Osteoblast (primary cell): Measurements from ENCODE around the gene NOSIP. TPM values are rescaled to one million over a fixed set of nuclear protein-coding genes. Genes with fewer than 3 reads are reported as not detected.

Source experiments
- DNase-seq: peaks from one replicate; pipeline ENCODE4 v3.0.0; 2011; ENCODE audit warnings: low spot score, mixed read lengths; ENCODE audit not compliant: insufficient read length; ENCODE audit errors: missing footprints
- H2AFZ ChIP-seq: 2 replicates; pipeline ENCODE4 v1.6.0; 2011; ENCODE audit warnings: mild to moderate bottlenecking, low read length
- H3K27ac ChIP-seq: 2 replicates; pipeline ENCODE4 v1.5.1; 2011; ENCODE audit warnings: mild to moderate bottlenecking, low read depth, low read length, moderate library complexity
- H3K27me3 ChIP-seq: 2 replicates; pipeline ENCODE4 v1.6.0; 2012; ENCODE audit warnings: mild to moderate bottlenecking, control low read depth, inconsistent platforms, low read length, moderate library complexity; ENCODE audit not compliant: insufficient read depth
- H3K36me3 ChIP-seq: 2 replicates; pipeline ENCODE4 v1.5.1; 2011; ENCODE audit warnings: mild to moderate bottlenecking, low read length, control low read depth, moderate library complexity; ENCODE audit not compliant: insufficient read depth
- H3K4me1 ChIP-seq: 2 replicates; pipeline ENCODE4 v1.5.1; 2011; ENCODE audit warnings: mild to moderate bottlenecking, low read length, control low read depth, moderate library complexity; ENCODE audit not compliant: insufficient read depth
- H3K4me2 ChIP-seq: 2 replicates; pipeline ENCODE4 v1.6.0; 2011; ENCODE audit warnings: mild to moderate bottlenecking, low read length; ENCODE audit not compliant: insufficient read depth
- H3K4me3 ChIP-seq: fragments of 200-600 bp; sonication (generic); 3 replicates; pipeline ENCODE4 v1.5.1; 2012; ENCODE audit warnings: mild to moderate bottlenecking, low read length, inconsistent platforms; ENCODE audit not compliant: insufficient read depth
- H3K79me2 ChIP-seq: 2 replicates; pipeline ENCODE4 v1.6.0; 2012; ENCODE audit warnings: mild to moderate bottlenecking, low read length, control low read depth, inconsistent platforms; ENCODE audit not compliant: insufficient read depth
- H3K9me3 ChIP-seq: 2 replicates; pipeline ENCODE4 v1.5.1; 2011; ENCODE audit warnings: low read depth, low read length, control low read depth
- H4K20me1 ChIP-seq: 2 replicates; pipeline ENCODE4 v1.6.0; 2012; ENCODE audit warnings: mild to moderate bottlenecking, low read length, control low read depth; ENCODE audit not compliant: insufficient read depth
- total RNA-seq: library from RNA; depleted of rRNA; stranded (reverse); fragments of >200 nt; gene quantifications from 2 replicates; pipeline ENCODE4 v1.2.3, GENCODE V29; 2012
- TF ChIP-seq, protein P1 (sequence below): IDR thresholded peaks from 2 replicates; pipeline ENCODE4 v1.5.1; 2011; ENCODE audit warnings: mild to moderate bottlenecking, low read depth, low read length, moderate library complexity; ENCODE audit errors: extremely low read depth

NOSIP gene
- total RNA-seq, 1 donor, result 68.0 TPM

DNA sequence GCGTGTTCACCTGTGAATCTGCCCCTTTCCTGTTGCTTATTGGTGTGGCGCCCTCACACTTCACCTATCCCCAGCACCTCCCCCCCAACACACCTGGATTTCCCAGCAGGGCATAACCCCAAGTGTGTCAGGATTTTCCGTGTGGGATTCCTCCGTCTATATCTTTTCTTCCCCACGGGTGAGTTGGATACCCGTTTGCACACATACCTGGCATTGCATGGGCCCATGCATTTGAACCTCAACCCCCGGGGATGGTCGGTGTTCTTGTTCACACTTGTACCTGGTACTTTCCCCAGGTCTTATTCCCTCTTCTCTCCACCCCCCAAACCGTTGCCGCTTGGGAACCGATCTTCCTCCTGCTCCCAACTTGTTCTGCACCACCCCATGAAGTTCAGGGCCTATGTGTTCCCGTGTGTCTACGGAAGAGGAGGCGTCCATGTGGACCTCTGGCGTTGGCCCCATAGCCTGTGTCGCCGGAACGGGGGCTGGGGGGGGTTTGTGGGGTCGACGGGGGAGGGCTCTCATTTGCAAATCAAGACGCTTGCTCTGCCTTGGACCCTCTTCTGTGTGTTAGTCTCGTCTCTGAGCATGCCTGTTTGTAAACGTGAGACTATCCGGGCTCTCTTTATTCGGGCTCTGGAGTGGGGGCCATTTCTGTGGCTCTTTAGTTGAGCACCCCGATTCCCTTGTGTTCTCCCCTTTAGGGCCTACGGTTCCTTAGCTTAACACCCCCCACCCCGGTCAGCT lies 12.3 kb upstream of the NOSIP start:
- peaks cover 22% of the 10 kb centered on the region for H3K4me1 ChIP-seq
- no peak overlapping the region for H3K27ac ChIP-seq
- no peaks in the 10 kb centered on the region for H3K9me3 ChIP-seq
- H3K4me3 ChIP-seq, result peak overlapping the region; percentile 87
- peak; percentile 95 for DNase-seq
- peak overlapping the region; percentile 90 for H3K4me2 ChIP-seq
- peaks cover 21% of the 10 kb centered on the region for H3K36me3 ChIP-seq
- TF ChIP-seq, protein P1, sequence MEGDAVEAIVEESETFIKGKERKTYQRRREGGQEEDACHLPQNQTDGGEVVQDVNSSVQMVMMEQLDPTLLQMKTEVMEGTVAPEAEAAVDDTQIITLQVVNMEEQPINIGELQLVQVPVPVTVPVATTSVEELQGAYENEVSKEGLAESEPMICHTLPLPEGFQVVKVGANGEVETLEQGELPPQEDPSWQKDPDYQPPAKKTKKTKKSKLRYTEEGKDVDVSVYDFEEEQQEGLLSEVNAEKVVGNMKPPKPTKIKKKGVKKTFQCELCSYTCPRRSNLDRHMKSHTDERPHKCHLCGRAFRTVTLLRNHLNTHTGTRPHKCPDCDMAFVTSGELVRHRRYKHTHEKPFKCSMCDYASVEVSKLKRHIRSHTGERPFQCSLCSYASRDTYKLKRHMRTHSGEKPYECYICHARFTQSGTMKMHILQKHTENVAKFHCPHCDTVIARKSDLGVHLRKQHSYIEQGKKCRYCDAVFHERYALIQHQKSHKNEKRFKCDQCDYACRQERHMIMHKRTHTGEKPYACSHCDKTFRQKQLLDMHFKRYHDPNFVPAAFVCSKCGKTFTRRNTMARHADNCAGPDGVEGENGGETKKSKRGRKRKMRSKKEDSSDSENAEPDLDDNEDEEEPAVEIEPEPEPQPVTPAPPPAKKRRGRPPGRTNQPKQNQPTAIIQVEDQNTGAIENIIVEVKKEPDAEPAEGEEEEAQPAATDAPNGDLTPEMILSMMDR, result no peak
- H4K20me1 ChIP-seq, result peaks cover 21% of the 10 kb centered on the region
- no peaks in the 10 kb centered on the region for H3K27me3 ChIP-seq
- no peak overlapping the region for H2AFZ ChIP-seq
- peaks cover 39% of the 10 kb centered on the region for H3K79me2 ChIP-seq

DNA sequence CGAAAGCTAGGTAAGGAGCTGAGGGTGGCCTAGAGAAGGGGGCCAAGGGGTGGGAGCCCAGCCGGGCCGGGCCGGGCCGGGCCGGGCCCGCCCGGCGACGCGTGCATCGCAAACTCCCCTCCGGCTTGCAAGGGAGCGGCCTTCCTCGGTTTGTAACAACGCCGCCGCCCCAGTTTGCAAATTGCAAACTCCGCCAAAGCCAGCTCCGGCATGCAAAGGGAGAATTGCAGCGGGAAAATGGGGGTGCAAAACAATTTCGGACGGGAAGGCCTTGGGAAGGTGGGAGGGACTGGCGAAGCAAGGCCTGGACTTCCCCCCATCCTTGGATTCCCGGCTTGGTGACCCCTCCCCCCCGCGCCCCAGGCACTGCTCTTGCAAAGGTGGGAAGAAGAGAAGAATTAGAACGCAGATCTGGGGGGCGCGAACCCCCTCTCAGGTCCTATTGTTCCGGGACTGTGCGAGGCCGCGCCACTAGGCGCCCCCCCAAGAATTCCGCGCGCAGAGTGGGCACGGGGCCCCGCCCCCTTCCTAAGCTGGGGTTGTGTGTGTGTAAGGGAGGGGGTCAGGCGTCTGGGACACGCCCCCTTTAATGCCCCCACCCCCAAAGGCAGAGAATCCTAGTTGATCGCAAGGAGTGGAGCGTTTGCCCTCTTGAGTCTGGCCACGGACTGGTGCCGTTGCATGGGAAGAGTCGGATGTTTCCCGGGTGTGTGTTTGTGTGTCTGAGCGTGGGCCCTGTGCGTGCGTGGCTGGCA lies 11.6 kb upstream of the NOSIP start:
- H3K4me1 ChIP-seq, result peaks cover 22% of the 10 kb centered on the region
- peak overlapping the region; percentile 8 for H3K27ac ChIP-seq
- peak overlapping the region; percentile 87 for H3K4me3 ChIP-seq
- peak overlapping the region; percentile 25 for H2AFZ ChIP-seq
- peak; percentile 96 for DNase-seq
- peaks cover 32% of the 10 kb centered on the region for H3K79me2 ChIP-seq
- peaks cover 21% of the 10 kb centered on the region for H3K36me3 ChIP-seq
- H4K20me1 ChIP-seq, result peaks cover 21% of the 10 kb centered on the region
- H3K4me2 ChIP-seq, result peak overlapping the region; percentile 90
- no peaks in the 10 kb centered on the region for H3K27me3 ChIP-seq
- H3K9me3 ChIP-seq, result no peaks in the 10 kb centered on the region
- TF ChIP-seq, protein P1, result no peak

DNA sequence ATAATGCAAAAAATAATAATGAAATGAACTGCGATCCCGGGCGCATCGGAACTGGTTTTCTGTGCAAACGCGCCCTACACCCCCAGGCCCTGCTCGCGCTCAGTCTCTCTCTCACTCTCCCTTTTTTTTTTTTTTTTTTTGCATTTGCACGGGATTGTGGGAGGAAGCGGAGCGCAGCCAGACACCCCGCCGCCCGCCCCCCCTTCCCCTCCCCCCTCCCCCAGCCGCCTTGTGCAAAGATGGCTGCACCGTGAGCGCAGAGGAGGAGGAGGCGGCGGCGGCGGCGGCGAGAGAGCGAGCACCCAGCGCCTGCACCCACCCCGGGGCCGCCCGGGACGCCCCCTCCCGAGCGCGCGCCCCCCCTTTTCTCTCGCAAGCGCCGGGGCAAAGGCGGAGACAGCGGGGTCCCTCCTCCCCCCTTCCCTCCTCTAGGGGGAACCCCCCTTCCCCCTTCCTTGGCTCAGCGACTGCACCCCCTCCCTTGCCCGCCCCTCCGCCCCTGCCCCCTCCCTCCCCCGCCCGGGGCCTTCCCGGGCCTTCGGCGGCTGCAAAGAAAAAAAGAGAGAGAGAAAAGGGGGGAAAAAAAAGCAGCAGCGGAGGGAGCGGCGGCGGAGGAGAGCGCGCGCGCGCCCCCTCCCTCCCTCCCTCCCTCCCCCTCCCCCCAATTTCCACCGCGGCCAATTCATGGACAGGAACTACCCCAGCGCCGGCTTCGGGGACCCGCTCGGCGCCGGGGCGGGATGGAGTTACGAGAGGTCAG lies 10.8 kb upstream of the NOSIP start, which contains the start of gene PRR12:
Gene PRR12, plus strand, starts transcription at position 212 of the 760 bp plus-strand sequence. Its CDS starts 473 bp downstream, at position 685.
- Histone ChIP-seq H3K27me3 (no peaks in the 10 kb centered on the region), H3K4me3 (peak within 1 kb of the TSS; percentile 87), H3K4me1 (peaks cover 22% of the 10 kb centered on the region), H3K79me2 (peaks cover 31% of the 10 kb centered on the region), H3K27ac (peak within 1 kb of the TSS; percentile 70), H3K36me3 (peaks cover 18% of the 10 kb centered on the region), H3K4me2 (peak within 1 kb of the TSS; percentile 99), H2AFZ (peak within 1 kb of the TSS; percentile 94), H4K20me1 (peaks cover 21% of the 10 kb centered on the region), H3K9me3 (no peaks in the 10 kb centered on the region)
- peak; percentile 98 for DNase-seq
- TF ChIP-seq, protein P1, result no peak
